ENCODE results near the gene TDRD7. TPM values are rescaled to one million over a fixed set of nuclear protein-coding genes. Genes with fewer than 3 reads are reported as not detected.

TDRD7 gene
- total RNA-seq, 1 experiment from 2014 or later, result 2.8 TPM

DNA sequence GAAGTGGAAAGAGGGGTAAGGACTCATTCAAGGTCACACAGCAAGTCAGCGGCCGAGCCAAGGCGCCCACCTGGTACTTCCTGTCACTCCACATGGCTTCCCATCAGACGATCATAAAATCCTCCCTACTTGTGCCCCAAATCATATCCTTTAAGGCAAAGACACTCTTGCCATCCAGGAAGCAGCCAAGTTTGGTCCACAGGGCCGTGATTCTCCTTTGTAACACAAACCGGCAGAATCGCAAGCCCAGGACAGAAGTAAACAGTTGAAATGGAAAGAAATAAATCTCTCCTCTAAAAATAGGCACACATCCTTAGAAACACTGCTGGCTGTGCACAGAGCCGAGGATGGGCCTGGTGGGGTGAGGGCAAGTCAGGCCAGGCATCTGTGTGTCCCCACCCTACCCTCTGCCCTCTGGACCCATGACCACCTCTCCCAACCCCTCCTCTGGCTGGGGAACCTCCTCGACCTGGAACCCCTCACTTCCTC lies 120.0 kb downstream of the TDRD7 start (continued):
- TF ChIP-seq, protein P1, sequence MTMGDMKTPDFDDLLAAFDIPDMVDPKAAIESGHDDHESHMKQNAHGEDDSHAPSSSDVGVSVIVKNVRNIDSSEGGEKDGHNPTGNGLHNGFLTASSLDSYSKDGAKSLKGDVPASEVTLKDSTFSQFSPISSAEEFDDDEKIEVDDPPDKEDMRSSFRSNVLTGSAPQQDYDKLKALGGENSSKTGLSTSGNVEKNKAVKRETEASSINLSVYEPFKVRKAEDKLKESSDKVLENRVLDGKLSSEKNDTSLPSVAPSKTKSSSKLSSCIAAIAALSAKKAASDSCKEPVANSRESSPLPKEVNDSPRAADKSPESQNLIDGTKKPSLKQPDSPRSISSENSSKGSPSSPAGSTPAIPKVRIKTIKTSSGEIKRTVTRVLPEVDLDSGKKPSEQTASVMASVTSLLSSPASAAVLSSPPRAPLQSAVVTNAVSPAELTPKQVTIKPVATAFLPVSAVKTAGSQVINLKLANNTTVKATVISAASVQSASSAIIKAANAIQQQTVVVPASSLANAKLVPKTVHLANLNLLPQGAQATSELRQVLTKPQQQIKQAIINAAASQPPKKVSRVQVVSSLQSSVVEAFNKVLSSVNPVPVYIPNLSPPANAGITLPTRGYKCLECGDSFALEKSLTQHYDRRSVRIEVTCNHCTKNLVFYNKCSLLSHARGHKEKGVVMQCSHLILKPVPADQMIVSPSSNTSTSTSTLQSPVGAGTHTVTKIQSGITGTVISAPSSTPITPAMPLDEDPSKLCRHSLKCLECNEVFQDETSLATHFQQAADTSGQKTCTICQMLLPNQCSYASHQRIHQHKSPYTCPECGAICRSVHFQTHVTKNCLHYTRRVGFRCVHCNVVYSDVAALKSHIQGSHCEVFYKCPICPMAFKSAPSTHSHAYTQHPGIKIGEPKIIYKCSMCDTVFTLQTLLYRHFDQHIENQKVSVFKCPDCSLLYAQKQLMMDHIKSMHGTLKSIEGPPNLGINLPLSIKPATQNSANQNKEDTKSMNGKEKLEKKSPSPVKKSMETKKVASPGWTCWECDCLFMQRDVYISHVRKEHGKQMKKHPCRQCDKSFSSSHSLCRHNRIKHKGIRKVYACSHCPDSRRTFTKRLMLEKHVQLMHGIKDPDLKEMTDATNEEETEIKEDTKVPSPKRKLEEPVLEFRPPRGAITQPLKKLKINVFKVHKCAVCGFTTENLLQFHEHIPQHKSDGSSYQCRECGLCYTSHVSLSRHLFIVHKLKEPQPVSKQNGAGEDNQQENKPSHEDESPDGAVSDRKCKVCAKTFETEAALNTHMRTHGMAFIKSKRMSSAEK (CRISPR knock-in tag; IDR thresholded peaks at IDR 0.05; ENCODE audit: borderline replicate concordance), result no peak
- TF ChIP-seq ETV6 (CRISPR knock-in tag; IDR thresholded peaks at IDR 0.05) (no peak), NR1H2 (CRISPR knock-in tag; IDR thresholded peaks at IDR 0.05) (no peak), SMAD4 (CRISPR knock-in tag; IDR thresholded peaks at IDR 0.05) (no peak), ZNF219 (CRISPR knock-in tag; IDR thresholded peaks at IDR 0.05; ENCODE audit: borderline replicate concordance) (no peak), ESRRA (CRISPR knock-in tag; IDR thresholded peaks at IDR 0.05; ENCODE audit: borderline replicate concordance) (no peak), ZBTB21 (CRISPR knock-in tag; IDR thresholded peaks at IDR 0.05; ENCODE audit: borderline replicate concordance) (no peak), NFE2L1 (CRISPR knock-in tag; IDR thresholded peaks at IDR 0.05) (no peak)
- TF ChIP-seq, protein P2, sequence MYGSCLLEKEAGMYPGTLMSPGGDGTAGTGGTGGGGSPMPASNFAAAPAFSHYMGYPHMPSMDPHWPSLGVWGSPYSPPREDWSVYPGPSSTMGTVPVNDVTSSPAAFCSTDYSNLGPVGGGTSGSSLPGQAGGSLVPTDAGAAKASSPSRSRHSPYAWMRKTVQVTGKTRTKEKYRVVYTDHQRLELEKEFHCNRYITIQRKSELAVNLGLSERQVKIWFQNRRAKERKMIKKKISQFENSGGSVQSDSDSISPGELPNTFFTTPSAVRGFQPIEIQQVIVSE (CRISPR knock-in tag; IDR thresholded peaks at IDR 0.05; ENCODE audit: borderline replicate concordance), result no peak

DNA sequence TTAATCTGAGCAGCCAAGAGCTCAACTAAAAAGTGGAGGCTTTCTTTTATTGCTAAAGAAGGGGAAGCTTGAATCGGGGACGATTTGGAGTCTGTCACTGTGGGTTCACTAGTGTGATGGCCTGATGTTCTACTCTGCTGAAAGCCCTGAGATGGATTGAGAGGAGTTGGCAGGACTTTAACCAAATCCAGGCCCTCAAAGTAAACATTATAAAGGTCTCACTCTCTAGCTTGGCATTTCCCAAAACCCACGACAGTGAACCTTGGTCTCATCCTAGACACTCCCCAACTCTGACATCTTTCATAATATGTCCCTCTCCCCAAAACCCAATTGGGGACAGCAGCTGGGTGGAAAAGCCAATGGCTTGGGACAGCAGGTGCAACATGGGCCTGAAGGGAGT lies 122.3 kb downstream of the TDRD7 start:
- no peaks in the 10 kb centered on the region for H3K27me3 Mint-ChIP-seq (ENCODE audit: low read depth)
- CTCF ChIA-PET, result no interaction called here
- no peak for ATAC-seq
- TF ChIP-seq ZNF232 (CRISPR knock-in tag; IDR thresholded peaks at IDR 0.05) (no peak), TP53 (CRISPR knock-in tag; IDR thresholded peaks at IDR 0.05) (no peak), JUN (CRISPR knock-in tag; IDR thresholded peaks at IDR 0.05) (no peak), TEAD1 (CRISPR knock-in tag; IDR thresholded peaks at IDR 0.05) (no peak), SOX15 (CRISPR knock-in tag; IDR thresholded peaks at IDR 0.05) (no peak), ZNF219 (CRISPR knock-in tag; IDR thresholded peaks at IDR 0.05; ENCODE audit: borderline replicate concordance) (no peak), ZBTB21 (CRISPR knock-in tag; IDR thresholded peaks at IDR 0.05; ENCODE audit: borderline replicate concordance) (no peak), CREB1 (CRISPR knock-in tag; IDR thresholded peaks at IDR 0.05) (no peak), MXD4 (CRISPR knock-in tag; IDR thresholded peaks at IDR 0.05; ENCODE audit: borderline replicate concordance) (no peak)
- TF ChIP-seq, protein P3, sequence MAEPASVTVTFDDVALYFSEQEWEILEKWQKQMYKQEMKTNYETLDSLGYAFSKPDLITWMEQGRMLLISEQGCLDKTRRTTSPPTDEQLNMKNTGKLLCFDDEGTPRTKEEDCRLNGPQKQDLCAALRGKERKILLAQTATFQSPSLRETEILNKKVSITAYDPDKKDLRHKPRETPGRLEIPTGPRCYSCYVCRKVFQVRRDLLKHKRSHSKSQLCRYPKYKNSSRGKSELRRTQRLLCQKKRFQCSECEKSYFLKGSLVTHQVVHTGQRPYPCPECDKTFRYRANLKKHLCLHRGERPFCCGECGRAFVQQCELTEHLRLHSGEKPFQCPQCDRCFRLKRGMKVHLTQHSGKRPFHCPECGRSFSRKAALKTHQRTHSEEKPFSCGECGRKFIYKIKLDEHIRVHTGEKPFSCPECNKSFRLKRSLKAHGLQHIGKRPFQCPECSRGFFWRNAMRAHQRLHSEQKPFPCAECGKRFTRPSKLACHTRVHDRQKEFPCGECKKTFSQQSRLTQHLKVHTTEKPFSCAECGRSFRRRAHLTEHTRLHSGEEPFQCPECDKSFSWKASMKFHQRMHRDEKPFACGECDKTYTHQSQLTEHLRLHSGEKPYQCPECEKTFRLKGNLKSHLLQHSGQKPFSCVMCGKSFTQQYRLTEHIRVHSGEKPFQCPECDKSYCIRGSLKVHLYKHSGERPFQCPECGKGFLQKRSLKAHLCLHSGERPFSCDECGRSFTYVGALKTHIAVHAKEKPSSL (CRISPR knock-in tag; conservative IDR thresholded peaks at IDR 0.05), result no peak
- TF ChIP-seq, protein P4, sequence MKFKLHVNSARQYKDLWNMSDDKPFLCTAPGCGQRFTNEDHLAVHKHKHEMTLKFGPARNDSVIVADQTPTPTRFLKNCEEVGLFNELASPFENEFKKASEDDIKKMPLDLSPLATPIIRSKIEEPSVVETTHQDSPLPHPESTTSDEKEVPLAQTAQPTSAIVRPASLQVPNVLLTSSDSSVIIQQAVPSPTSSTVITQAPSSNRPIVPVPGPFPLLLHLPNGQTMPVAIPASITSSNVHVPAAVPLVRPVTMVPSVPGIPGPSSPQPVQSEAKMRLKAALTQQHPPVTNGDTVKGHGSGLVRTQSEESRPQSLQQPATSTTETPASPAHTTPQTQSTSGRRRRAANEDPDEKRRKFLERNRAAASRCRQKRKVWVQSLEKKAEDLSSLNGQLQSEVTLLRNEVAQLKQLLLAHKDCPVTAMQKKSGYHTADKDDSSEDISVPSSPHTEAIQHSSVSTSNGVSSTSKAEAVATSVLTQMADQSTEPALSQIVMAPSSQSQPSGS (CRISPR knock-in tag; IDR thresholded peaks at IDR 0.05; ENCODE audit: borderline replicate concordance, low read depth), result no peak
- TF ChIP-seq, protein P5, sequence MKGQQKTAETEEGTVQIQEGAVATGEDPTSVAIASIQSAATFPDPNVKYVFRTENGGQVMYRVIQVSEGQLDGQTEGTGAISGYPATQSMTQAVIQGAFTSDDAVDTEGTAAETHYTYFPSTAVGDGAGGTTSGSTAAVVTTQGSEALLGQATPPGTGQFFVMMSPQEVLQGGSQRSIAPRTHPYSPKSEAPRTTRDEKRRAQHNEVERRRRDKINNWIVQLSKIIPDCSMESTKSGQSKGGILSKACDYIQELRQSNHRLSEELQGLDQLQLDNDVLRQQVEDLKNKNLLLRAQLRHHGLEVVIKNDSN (CRISPR knock-in tag; IDR thresholded peaks at IDR 0.05), result no peak
- H3K27ac Mint-ChIP-seq, result no peak overlapping the region
- no peak overlapping the region for H3K4me3 Mint-ChIP-seq
- no peaks in the 10 kb centered on the region for H3K36me3 Mint-ChIP-seq
- no peak for DNase-seq (ENCODE audit: low spot score)
- H3K4me1 Mint-ChIP-seq, result peaks cover 10% of the 10 kb centered on the region
- POLR2A ChIA-PET, result no interaction called here
- no peaks in the 10 kb centered on the region for H3K9me3 Mint-ChIP-seq

Measured in WTC11 (cell line).